SU-DHL-6 (cell line): ENCODE results near the gene AZGP1.

Experiments
- EZH2phosphoT487 ChIP-seq: fragments of 200-600 bp; sonication (generic), shearing (Covaris generic); conservative IDR thresholded peaks from 2 replicates; pipeline ENCODE4 v1.6.1; 2018; ENCODE audit warnings: mild to moderate bottlenecking, antibody characterized with exemption, low read length, moderate library complexity, mixed read lengths
- TF ChIP-seq, protein P1 (sequence below): fragments of 200-600 bp; sonication (generic); IDR thresholded peaks from one replicate; pipeline ENCODE4 v1.5.1; 2017; ENCODE audit warnings: antibody characterized with exemption, mild to moderate bottlenecking, low read length, moderate library complexity; ENCODE audit not compliant: insufficient read depth, poor library complexity, severe bottlenecking

DNA sequence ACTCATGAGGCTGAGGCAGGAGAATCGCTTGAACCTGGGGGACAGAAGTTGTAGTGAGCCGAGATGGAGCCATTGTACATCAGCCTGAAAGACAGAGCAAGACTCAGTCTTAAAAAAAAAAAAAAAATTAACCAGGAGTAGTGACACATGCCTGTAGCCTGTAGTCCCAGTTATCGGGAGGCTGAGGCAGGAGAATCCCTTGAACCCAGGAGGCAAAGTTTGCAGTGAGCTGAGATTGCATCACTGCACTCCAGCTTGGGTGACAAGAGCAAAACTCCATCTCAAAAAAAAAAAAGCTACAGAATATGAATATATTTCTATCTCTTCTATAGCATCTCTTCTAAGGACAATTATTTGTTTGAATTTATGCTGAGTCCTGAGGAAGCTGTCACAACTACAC is 6.5 kb downstream of the AZGP1 start:
- TF ChIP-seq, protein P1, sequence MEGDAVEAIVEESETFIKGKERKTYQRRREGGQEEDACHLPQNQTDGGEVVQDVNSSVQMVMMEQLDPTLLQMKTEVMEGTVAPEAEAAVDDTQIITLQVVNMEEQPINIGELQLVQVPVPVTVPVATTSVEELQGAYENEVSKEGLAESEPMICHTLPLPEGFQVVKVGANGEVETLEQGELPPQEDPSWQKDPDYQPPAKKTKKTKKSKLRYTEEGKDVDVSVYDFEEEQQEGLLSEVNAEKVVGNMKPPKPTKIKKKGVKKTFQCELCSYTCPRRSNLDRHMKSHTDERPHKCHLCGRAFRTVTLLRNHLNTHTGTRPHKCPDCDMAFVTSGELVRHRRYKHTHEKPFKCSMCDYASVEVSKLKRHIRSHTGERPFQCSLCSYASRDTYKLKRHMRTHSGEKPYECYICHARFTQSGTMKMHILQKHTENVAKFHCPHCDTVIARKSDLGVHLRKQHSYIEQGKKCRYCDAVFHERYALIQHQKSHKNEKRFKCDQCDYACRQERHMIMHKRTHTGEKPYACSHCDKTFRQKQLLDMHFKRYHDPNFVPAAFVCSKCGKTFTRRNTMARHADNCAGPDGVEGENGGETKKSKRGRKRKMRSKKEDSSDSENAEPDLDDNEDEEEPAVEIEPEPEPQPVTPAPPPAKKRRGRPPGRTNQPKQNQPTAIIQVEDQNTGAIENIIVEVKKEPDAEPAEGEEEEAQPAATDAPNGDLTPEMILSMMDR: no peak
- no peak for TF ChIP-seq EZH2phosphoT487
